Measurements from ENCODE around the gene ANKFY1.

ANKFY1 gene

GRCh38 chr17:4205917-4206316 is 57.9 kb downstream of the ANKFY1 start:
- TF ChIP-seq, protein P1, sequence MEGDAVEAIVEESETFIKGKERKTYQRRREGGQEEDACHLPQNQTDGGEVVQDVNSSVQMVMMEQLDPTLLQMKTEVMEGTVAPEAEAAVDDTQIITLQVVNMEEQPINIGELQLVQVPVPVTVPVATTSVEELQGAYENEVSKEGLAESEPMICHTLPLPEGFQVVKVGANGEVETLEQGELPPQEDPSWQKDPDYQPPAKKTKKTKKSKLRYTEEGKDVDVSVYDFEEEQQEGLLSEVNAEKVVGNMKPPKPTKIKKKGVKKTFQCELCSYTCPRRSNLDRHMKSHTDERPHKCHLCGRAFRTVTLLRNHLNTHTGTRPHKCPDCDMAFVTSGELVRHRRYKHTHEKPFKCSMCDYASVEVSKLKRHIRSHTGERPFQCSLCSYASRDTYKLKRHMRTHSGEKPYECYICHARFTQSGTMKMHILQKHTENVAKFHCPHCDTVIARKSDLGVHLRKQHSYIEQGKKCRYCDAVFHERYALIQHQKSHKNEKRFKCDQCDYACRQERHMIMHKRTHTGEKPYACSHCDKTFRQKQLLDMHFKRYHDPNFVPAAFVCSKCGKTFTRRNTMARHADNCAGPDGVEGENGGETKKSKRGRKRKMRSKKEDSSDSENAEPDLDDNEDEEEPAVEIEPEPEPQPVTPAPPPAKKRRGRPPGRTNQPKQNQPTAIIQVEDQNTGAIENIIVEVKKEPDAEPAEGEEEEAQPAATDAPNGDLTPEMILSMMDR (IDR thresholded peaks at IDR 0.05; ENCODE audit: low read depth, low read length) = no peak
- DNase-seq (ENCODE audit: low read depth in 2 of 2) = no peak
- no peak overlapping the region for H3K4me3 ChIP-seq (replicated peaks in 1 of 2; ENCODE audit: low read depth in 2 of 2, low read length in 2 of 2)

DNA sequence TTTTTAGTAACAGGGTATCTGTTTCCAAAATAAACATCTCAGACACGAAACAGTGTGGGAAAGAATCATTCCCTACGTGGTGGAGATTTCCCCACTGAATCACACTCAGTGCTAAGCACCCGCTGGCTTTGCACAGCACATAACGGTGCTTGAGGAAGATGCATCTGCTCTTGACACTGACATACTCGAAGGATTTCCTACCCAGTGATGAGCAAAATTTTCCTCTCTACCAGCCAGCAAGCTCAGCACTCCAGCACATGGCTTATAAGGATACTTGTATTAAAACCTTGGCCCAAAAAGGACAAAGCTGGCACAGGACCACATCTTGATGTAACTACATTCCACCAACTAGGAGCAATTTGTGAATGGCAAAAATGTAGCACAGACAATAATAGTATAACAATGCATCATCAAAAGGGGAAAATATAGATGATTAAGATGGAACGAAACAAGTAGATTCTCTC is 59.0 kb downstream of the ANKFY1 start:
- peak; percentile 92 to 98 for DNase-seq (ENCODE audit: low read depth in 2 of 2)
- TF ChIP-seq, protein P1 (IDR thresholded peaks at IDR 0.05; ENCODE audit: low read depth, low read length) = no peak
- H3K4me3 ChIP-seq (replicated peaks in 1 of 2; ENCODE audit: low read depth in 2 of 2, low read length in 2 of 2) = no peak overlapping the region

DNA sequence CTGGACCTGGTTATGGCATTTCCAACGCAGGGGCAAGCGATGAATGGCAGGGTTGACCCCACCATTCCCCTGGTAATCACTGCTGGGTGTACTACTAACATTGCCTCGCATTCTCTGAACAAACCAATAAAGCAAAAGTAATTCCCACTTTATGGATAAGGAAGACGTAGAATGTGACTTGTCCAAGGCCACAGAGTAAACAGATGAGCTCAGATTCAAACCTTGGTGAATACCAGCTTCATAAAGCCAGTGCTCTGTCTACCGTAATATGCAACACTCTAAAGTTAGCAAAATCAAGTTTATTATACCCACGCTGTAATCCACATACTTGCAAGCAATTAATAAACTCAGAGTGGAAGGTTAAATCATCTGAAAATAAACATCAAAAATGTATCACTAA is 59.6 kb downstream of the ANKFY1 start:
- DNase-seq (ENCODE audit: low read depth in 2 of 2) = peak in 1 of 2 donors; percentile 3
- TF ChIP-seq, protein P1 (IDR thresholded peaks at IDR 0.05; ENCODE audit: low read depth, low read length) = no peak
- no peak overlapping the region for H3K4me3 ChIP-seq (replicated peaks in 1 of 2; ENCODE audit: low read depth in 2 of 2, low read length in 2 of 2)

DNA sequence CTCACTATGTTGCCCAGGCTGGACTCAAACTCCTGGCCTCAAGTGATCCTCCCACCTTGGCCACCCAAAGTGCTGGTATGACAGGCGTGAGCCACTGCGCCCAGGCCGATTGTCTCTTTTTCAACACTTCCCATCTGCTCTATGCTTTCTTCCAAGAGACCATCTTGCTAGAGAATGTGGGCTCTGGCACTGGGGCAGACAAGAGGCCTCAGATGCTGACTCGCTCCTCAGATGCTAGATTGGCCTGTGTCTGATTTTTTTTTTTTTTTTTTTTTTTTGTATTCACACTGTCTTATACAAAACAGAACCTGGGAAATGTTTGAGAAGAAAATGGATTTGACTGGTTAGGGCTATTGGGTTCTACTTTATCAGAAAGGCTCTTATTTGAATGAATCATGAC is 62.6 kb downstream of the ANKFY1 start:
- TF ChIP-seq, protein P1 (IDR thresholded peaks at IDR 0.05; ENCODE audit: low read depth, low read length) = no peak
- peak in 1 of 2 donors; percentile 24 for DNase-seq (ENCODE audit: low read depth in 2 of 2)
- no peak overlapping the region for H3K4me3 ChIP-seq (replicated peaks in 1 of 2; ENCODE audit: low read depth in 2 of 2, low read length in 2 of 2)

- DNase-seq (ENCODE audit: low read depth in 2 of 2) = peak; percentile 56 to 57
- TF ChIP-seq, protein P1 (IDR thresholded peaks at IDR 0.05; ENCODE audit: low read depth, low read length) = peak; percentile 80
- no peak overlapping the region for H3K4me3 ChIP-seq (replicated peaks in 1 of 2; ENCODE audit: low read depth in 2 of 2, low read length in 2 of 2)
These were observed 63.9 kb downstream of the ANKFY1 start for GRCh38 chr17:4199818-4200402.

GRCh38 chr17:4198995-4199394 is 64.8 kb downstream of the ANKFY1 start:
- H3K4me3 ChIP-seq (replicated peaks in 1 of 2; ENCODE audit: low read depth in 2 of 2, low read length in 2 of 2) = no peak overlapping the region
- TF ChIP-seq, protein P1 (IDR thresholded peaks at IDR 0.05; ENCODE audit: low read depth, low read length) = no peak
- DNase-seq (ENCODE audit: low read depth in 2 of 2) = no peak

- H3K4me3 ChIP-seq (replicated peaks in 1 of 2; ENCODE audit: low read depth in 2 of 2, low read length in 2 of 2) = no peak overlapping the region
- TF ChIP-seq, protein P1 (IDR thresholded peaks at IDR 0.05; ENCODE audit: low read depth, low read length) = no peak
- DNase-seq (ENCODE audit: low read depth in 2 of 2) = peak; percentile 45 to 88
These were observed 68.5 kb downstream of the ANKFY1 start for GRCh38 chr17:4195306-4195705.
